ENCODE results near the gene MAOA.

Gene MAOA

GRCh38 chrX:43699475-43699874, 43.4 kb downstream of the MAOA start:
- Histone ChIP-seq H3K27me3 (ENCODE audit: insufficient read depth, low read length, poor library complexity) (no peaks in the 10 kb centered on the region), H2BK120ac (ENCODE audit: low read depth, low read length) (no peak overlapping the region), H3K18ac (ENCODE audit: low read length) (no peak overlapping the region), H3K36me3 (ENCODE audit: control insufficient read depth, insufficient read depth, low read length) (no peaks in the 10 kb centered on the region), H3K27ac (ENCODE audit: low read depth, low read length) (no peak overlapping the region), H3K79me1 (ENCODE audit: low read length) (no peaks in the 10 kb centered on the region), H3K79me2 (ENCODE audit: control insufficient read depth, insufficient read depth, low read length) (no peaks in the 10 kb centered on the region), H3K4ac (ENCODE audit: low read depth, low read length) (no peak overlapping the region), H2AK5ac (ENCODE audit: low read length) (no peak overlapping the region), H3K4me3 (ENCODE audit: low read length) (no peak overlapping the region), H3K9ac (ENCODE audit: low read length) (no peak overlapping the region), H3K4me2 (ENCODE audit: low read length) (no peak overlapping the region), H4K5ac (ENCODE audit: low read length) (no peak overlapping the region), H2BK5ac (ENCODE audit: low read length) (no peak overlapping the region), H3K56ac (ENCODE audit: low read length) (no peak overlapping the region), H2BK15ac (replicated peaks; ENCODE audit: low read depth) (no peak overlapping the region), H4K8ac (ENCODE audit: low read depth, low read length) (no peak overlapping the region), H3K23ac (ENCODE audit: low read length) (no peak overlapping the region), H3K4me1 (ENCODE audit: control insufficient read depth, low read depth, low read length) (no peaks in the 10 kb centered on the region)
- no CpG with 5 or more reads among the region's 3 CpGs for WGBS (ENCODE audit: extremely low coverage, insufficient coverage, low lambda C conversion rate)
- no peak for DNase-seq

DNA sequence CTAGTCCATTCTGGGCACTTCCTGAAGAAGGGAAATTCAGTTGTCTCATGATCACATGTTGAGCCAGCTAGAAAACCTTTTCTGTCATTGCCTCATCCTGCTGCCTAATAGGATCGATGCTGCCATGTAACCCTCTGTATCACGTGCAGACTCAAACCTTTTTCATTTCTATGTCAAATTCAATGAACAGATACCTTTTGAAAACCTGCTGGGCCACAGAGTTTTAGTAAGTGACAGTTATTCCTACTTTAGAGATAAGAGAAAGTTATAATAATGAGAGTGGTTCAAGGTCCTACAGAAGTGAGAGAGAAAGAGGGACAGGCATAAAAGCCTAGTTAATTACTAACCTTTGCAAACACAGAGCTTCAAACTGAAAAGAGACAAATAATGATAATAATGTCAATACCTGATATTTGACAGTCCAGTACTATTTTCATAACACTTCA, 46.0 kb downstream of the MAOA start:
- H2BK5ac ChIP-seq (ENCODE audit: low read length): no peak overlapping the region
- DNase-seq: no peak
- H3K79me1 ChIP-seq (ENCODE audit: low read length): no peaks in the 10 kb centered on the region
- no peak overlapping the region for H4K5ac ChIP-seq (ENCODE audit: low read length)
- no peak overlapping the region for H3K4me3 ChIP-seq (ENCODE audit: low read length)
- H3K4me2 ChIP-seq (ENCODE audit: low read length): no peak overlapping the region
- H2BK120ac ChIP-seq (ENCODE audit: low read depth, low read length): no peak overlapping the region
- no peak overlapping the region for H3K9ac ChIP-seq (ENCODE audit: low read length)
- H3K27me3 ChIP-seq (ENCODE audit: insufficient read depth, low read length, poor library complexity): no peaks in the 10 kb centered on the region
- H4K8ac ChIP-seq (ENCODE audit: low read depth, low read length): no peak overlapping the region
- H2AK5ac ChIP-seq (ENCODE audit: low read length): no peak overlapping the region
- no peak overlapping the region for H2BK15ac ChIP-seq (replicated peaks; ENCODE audit: low read depth)
- no CpG with 5 or more reads among the region's 2 CpGs for WGBS (ENCODE audit: extremely low coverage, insufficient coverage, low lambda C conversion rate)
- H3K27ac ChIP-seq (ENCODE audit: low read depth, low read length): no peak overlapping the region
- H3K23ac ChIP-seq (ENCODE audit: low read length): no peak overlapping the region
- no peak overlapping the region for H3K56ac ChIP-seq (ENCODE audit: low read length)
- H3K4me1 ChIP-seq (ENCODE audit: control insufficient read depth, low read depth, low read length): no peaks in the 10 kb centered on the region
- H3K18ac ChIP-seq (ENCODE audit: low read length): no peak overlapping the region
- H3K4ac ChIP-seq (ENCODE audit: low read depth, low read length): no peak overlapping the region
- no peaks in the 10 kb centered on the region for H3K79me2 ChIP-seq (ENCODE audit: control insufficient read depth, insufficient read depth, low read length)
- H3K36me3 ChIP-seq (ENCODE audit: control insufficient read depth, insufficient read depth, low read length): no peaks in the 10 kb centered on the region

DNA sequence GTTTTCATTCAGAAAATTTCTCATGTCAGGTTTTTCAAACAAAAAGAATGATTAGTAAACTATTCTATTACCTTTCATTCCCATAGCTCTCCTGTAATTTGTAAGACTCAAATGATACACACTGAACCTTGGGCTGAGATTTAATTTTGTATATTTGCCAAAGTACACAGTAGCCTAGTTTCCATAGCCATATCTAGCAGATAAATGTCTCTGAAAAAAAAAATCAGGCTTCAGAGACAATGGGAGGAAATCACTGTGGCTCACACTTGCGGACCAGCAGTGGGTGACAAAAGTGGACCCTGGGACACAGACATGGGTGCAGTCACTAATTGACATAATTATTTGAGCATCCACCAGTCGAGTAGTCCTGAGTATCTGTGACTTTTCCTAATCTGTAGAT, 46.6 kb downstream of the MAOA start:
- no peak overlapping the region for H3K4me2 ChIP-seq (ENCODE audit: low read length)
- no peak for DNase-seq
- no peak overlapping the region for H2AK5ac ChIP-seq (ENCODE audit: low read length)
- H3K23ac ChIP-seq (ENCODE audit: low read length): no peak overlapping the region
- no peak overlapping the region for H4K8ac ChIP-seq (ENCODE audit: low read depth, low read length)
- no peaks in the 10 kb centered on the region for H3K27me3 ChIP-seq (ENCODE audit: insufficient read depth, low read length, poor library complexity)
- no peaks in the 10 kb centered on the region for H3K36me3 ChIP-seq (ENCODE audit: control insufficient read depth, insufficient read depth, low read length)
- no peaks in the 10 kb centered on the region for H3K79me1 ChIP-seq (ENCODE audit: low read length)
- no peak overlapping the region for H2BK5ac ChIP-seq (ENCODE audit: low read length)
- no peak overlapping the region for H3K27ac ChIP-seq (ENCODE audit: low read depth, low read length)
- no CpG with 5 or more reads among the region's 2 CpGs for WGBS (ENCODE audit: extremely low coverage, insufficient coverage, low lambda C conversion rate)
- no peak overlapping the region for H4K5ac ChIP-seq (ENCODE audit: low read length)
- H3K9ac ChIP-seq (ENCODE audit: low read length): no peak overlapping the region
- no peak overlapping the region for H3K4ac ChIP-seq (ENCODE audit: low read depth, low read length)
- no peaks in the 10 kb centered on the region for H3K4me1 ChIP-seq (ENCODE audit: control insufficient read depth, low read depth, low read length)
- no peak overlapping the region for H2BK15ac ChIP-seq (replicated peaks; ENCODE audit: low read depth)
- no peaks in the 10 kb centered on the region for H3K79me2 ChIP-seq (ENCODE audit: control insufficient read depth, insufficient read depth, low read length)
- H2BK120ac ChIP-seq (ENCODE audit: low read depth, low read length): no peak overlapping the region
- H3K18ac ChIP-seq (ENCODE audit: low read length): no peak overlapping the region
- no peak overlapping the region for H3K4me3 ChIP-seq (ENCODE audit: low read length)
- no peak overlapping the region for H3K56ac ChIP-seq (ENCODE audit: low read length)

- Histone ChIP-seq H4K5ac (ENCODE audit: low read length) (no peak overlapping the region), H3K23ac (ENCODE audit: low read length) (no peak overlapping the region), H3K4me1 (ENCODE audit: control insufficient read depth, low read depth, low read length) (no peaks in the 10 kb centered on the region), H3K18ac (ENCODE audit: low read length) (no peak overlapping the region), H3K79me2 (ENCODE audit: control insufficient read depth, insufficient read depth, low read length) (no peaks in the 10 kb centered on the region), H3K27ac (ENCODE audit: low read depth, low read length) (no peak overlapping the region), H3K4ac (ENCODE audit: low read depth, low read length) (no peak overlapping the region), H3K4me2 (ENCODE audit: low read length) (no peak overlapping the region), H3K79me1 (ENCODE audit: low read length) (no peaks in the 10 kb centered on the region), H2AK5ac (ENCODE audit: low read length) (no peak overlapping the region), H2BK120ac (ENCODE audit: low read depth, low read length) (no peak overlapping the region), H3K4me3 (ENCODE audit: low read length) (no peak overlapping the region), H3K56ac (ENCODE audit: low read length) (no peak overlapping the region), H2BK5ac (ENCODE audit: low read length) (no peak overlapping the region), H3K9ac (ENCODE audit: low read length) (no peak overlapping the region), H3K27me3 (ENCODE audit: insufficient read depth, low read length, poor library complexity) (no peaks in the 10 kb centered on the region), H3K36me3 (ENCODE audit: control insufficient read depth, insufficient read depth, low read length) (no peaks in the 10 kb centered on the region), H2BK15ac (replicated peaks; ENCODE audit: low read depth) (no peak overlapping the region), H4K8ac (ENCODE audit: low read depth, low read length) (no peak overlapping the region)
- WGBS (ENCODE audit: extremely low coverage, insufficient coverage, low lambda C conversion rate): no CpG with 5 or more reads among the region's 4 CpGs
- DNase-seq: no peak
Measured at GRCh38 chrX:43703211-43703791, 47.2 kb downstream of the MAOA start.

DNA sequence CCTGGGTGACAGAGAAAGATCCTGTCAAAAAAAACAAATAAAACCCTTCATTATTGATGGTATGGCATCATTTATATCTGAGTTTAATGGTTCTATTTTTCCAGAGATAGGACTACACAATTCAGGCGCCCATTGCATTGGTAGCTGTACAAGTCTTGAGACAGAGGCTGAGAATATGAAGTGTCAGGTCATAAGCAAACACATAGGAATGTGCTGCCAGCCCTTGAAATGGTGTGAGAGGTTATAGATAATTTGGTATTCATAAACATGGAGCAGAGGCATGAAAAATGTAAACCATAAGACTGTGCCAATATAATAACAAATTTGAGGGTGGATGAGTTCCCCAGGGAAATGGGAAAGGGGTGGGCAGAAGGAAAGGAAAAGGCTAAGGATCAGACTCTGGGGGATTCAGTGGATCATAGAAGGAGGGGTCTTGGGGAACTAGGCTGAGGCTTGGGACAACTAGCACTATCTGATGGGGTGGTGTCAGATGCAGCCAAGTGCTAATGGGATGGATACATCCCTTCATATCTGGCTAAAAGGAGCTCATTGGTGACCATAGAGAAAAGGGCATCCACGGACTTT, 50.8 kb downstream of the MAOA start:
- Histone ChIP-seq H3K23ac (ENCODE audit: low read length) (no peak overlapping the region), H3K79me1 (ENCODE audit: low read length) (no peaks in the 10 kb centered on the region), H2AK5ac (ENCODE audit: low read length) (no peak overlapping the region), H3K36me3 (ENCODE audit: control insufficient read depth, insufficient read depth, low read length) (no peaks in the 10 kb centered on the region), H3K56ac (ENCODE audit: low read length) (no peak overlapping the region), H3K18ac (ENCODE audit: low read length) (no peak overlapping the region), H3K4me2 (ENCODE audit: low read length) (no peak overlapping the region), H3K9ac (ENCODE audit: low read length) (no peak overlapping the region), H3K27me3 (ENCODE audit: insufficient read depth, low read length, poor library complexity) (no peaks in the 10 kb centered on the region), H4K8ac (ENCODE audit: low read depth, low read length) (no peak overlapping the region), H2BK15ac (replicated peaks; ENCODE audit: low read depth) (no peak overlapping the region), H2BK5ac (ENCODE audit: low read length) (no peak overlapping the region), H3K4ac (ENCODE audit: low read depth, low read length) (no peak overlapping the region), H3K4me3 (ENCODE audit: low read length) (no peak overlapping the region), H3K4me1 (ENCODE audit: control insufficient read depth, low read depth, low read length) (no peaks in the 10 kb centered on the region), H3K27ac (ENCODE audit: low read depth, low read length) (no peak overlapping the region), H3K79me2 (ENCODE audit: control insufficient read depth, insufficient read depth, low read length) (no peaks in the 10 kb centered on the region), H2BK120ac (ENCODE audit: low read depth, low read length) (no peak overlapping the region), H4K5ac (ENCODE audit: low read length) (no peak overlapping the region)
- no peak for DNase-seq
- WGBS (ENCODE audit: extremely low coverage, insufficient coverage, low lambda C conversion rate): no CpG with 5 or more reads among the region's 2 CpGs
